ES-I3 (cell line): Measurements from ENCODE around the gene BUB3.

Experiments used
- H3K36me3 ChIP-seq: 2 replicates; pipeline ENCODE4 v1.6.1; 2013; ENCODE audit warnings: mild to moderate bottlenecking, low read length, control low read depth, moderate library complexity; ENCODE audit not compliant: insufficient read depth
- H3K4me1 ChIP-seq: 2 replicates; pipeline ENCODE4 v1.6.1; 2013; ENCODE audit warnings: mild to moderate bottlenecking, control low read depth, low read length; ENCODE audit not compliant: insufficient read depth
- H3K9ac ChIP-seq: 2 replicates; pipeline ENCODE4 v1.6.1; 2013; ENCODE audit warnings: low read depth, mild to moderate bottlenecking, low read length, moderate library complexity
- H3K9me3 ChIP-seq: 2 replicates; pipeline ENCODE4 v1.6.1; 2013; ENCODE audit warnings: mild to moderate bottlenecking, low read length, moderate library complexity; ENCODE audit not compliant: control insufficient read depth, insufficient read depth

Gene BUB3

GRCh38 chr10:123194056-123194455, 39.9 kb downstream of the BUB3 start:
- no peak overlapping the region for H3K9ac ChIP-seq
- 0 out of 2 replicates have a peak, but pooled peaks cover 7% of the 10 kb centered on the region for H3K4me1 ChIP-seq
- H3K36me3 ChIP-seq, result no peaks in the 10 kb centered on the region
- H3K9me3 ChIP-seq, result no peaks in the 10 kb centered on the region

GRCh38 chr10:123200531-123200930, 46.3 kb downstream of the BUB3 start:
- Histone ChIP-seq H3K4me1 (no peaks in the 10 kb centered on the region), H3K36me3 (no peaks in the 10 kb centered on the region), H3K9ac (no peak overlapping the region), H3K9me3 (no peaks in the 10 kb centered on the region)

- no peak overlapping the region for H3K9ac ChIP-seq
- H3K36me3 ChIP-seq, result no peaks in the 10 kb centered on the region
Observed at GRCh38 chr10:123202506-123202905, 48.3 kb downstream of the BUB3 start.

GRCh38 chr10:123203393-123204126, 49.4 kb downstream of the BUB3 start:
- H3K4me1 ChIP-seq, result no peaks in the 10 kb centered on the region
- H3K9ac ChIP-seq, result no peak overlapping the region
- no peaks in the 10 kb centered on the region for H3K36me3 ChIP-seq
- H3K9me3 ChIP-seq, result no peaks in the 10 kb centered on the region; the same call in 1 of the 2 replicates

More at GRCh38 chr10:123202506-123202905, 48.3 kb downstream of the BUB3 start:
- H3K4me1 ChIP-seq, result no peaks in the 10 kb centered on the region
- no peaks in the 10 kb centered on the region; the same call in 1 of the 2 replicates for H3K9me3 ChIP-seq

GRCh38 chr10:123204127-123204461, 49.9 kb downstream of the BUB3 start:
- Histone ChIP-seq H3K36me3 (no peaks in the 10 kb centered on the region), H3K9me3 (no peaks in the 10 kb centered on the region; the same call in 1 of the 2 replicates), H3K9ac (no peak overlapping the region)

GRCh38 chr10:123205041-123205440, 50.8 kb downstream of the BUB3 start:
- H3K36me3 ChIP-seq, result no peaks in the 10 kb centered on the region
- no peaks in the 10 kb centered on the region; the same call in 1 of the 2 replicates for H3K9me3 ChIP-seq
- H3K4me1 ChIP-seq, result no peaks in the 10 kb centered on the region
- H3K9ac ChIP-seq, result no peak overlapping the region

More at GRCh38 chr10:123204127-123204461, 49.9 kb downstream of the BUB3 start:
- H3K4me1 ChIP-seq, result no peaks in the 10 kb centered on the region

GRCh38 chr10:123212063-123212462, 57.9 kb downstream of the BUB3 start:
- Histone ChIP-seq H3K4me1 (no peaks in the 10 kb centered on the region), H3K36me3 (no peaks in the 10 kb centered on the region), H3K9me3 (no peaks in the 10 kb centered on the region; the same call in 1 of the 2 replicates), H3K9ac (no peak overlapping the region)

GRCh38 chr10:123212640-123213039, 58.4 kb downstream of the BUB3 start:
- Histone ChIP-seq H3K4me1 (no peaks in the 10 kb centered on the region), H3K9me3 (no peaks in the 10 kb centered on the region; the same call in 1 of the 2 replicates), H3K9ac (no peak overlapping the region), H3K36me3 (no peaks in the 10 kb centered on the region)

- H3K4me1 ChIP-seq, result no peaks in the 10 kb centered on the region
- no peaks in the 10 kb centered on the region for H3K9me3 ChIP-seq
- H3K9ac ChIP-seq, result no peak overlapping the region
- no peaks in the 10 kb centered on the region for H3K36me3 ChIP-seq
Observed at GRCh38 chr10:123213192-123213591, 59.0 kb downstream of the BUB3 start.
